HCT116 (cell line): Measurements from ENCODE around the gene DIO1.

ENCODE experiments used
- ATF3 ChIP-seq: IDR thresholded peaks from 2 replicates; pipeline ENCODE4 v1.6.1; 2012
- CTCF ChIP-seq, 3 experiments: fragments of 200-600 bp in 1 of 3; sonication (generic) in 1 of 3; IDR thresholded peaks in 2 of 3; conservative IDR thresholded peaks in 1 of 3; 2 replicates each; pipeline ENCODE4 v1.5.1; 2012 to 2017; ENCODE audit warnings: low read depth in 2 of 3, low read length in 2 of 3, antibody characterized with exemption in 1 of 3, borderline replicate concordance in 1 of 3, control low read depth in 1 of 3, mild to moderate bottlenecking in 1 of 3, mixed read lengths in 1 of 3, mixed run types in 1 of 3, moderate library complexity in 1 of 3; ENCODE audit not compliant: insufficient read depth in 1 of 3

- TF ChIP-seq ATF3 = no peak
- no peak for TF ChIP-seq CTCF (IDR thresholded peaks at IDR 0.05 in 2 of 3, conservative IDR thresholded peaks at IDR 0.05 in 1 of 3; ENCODE audit: borderline replicate concordance in 1 of 3, insufficient read depth in 1 of 3, low read depth in 2 of 3, low read length in 2 of 3)
Observed at GRCh38 chr1:53951697-53952096, 57.7 kb downstream of the DIO1 start.
